ENCODE results near the gene PFKFB3.

- TF ChIP-seq CTCF (tag by site-specific recombination; IDR thresholded peaks at IDR 0.05) (no peak), ZNF157 (tag by site-specific recombination; IDR thresholded peaks at IDR 0.05) (no peak), TRIM28 (IDR thresholded peaks at IDR 0.05; ENCODE audit: borderline replicate concordance, low read length) (no peak), ZNF19 (tag by site-specific recombination; IDR thresholded peaks at IDR 0.05; ENCODE audit: low read depth) (no peak), ZNF560 (tag by site-specific recombination; IDR thresholded peaks at IDR 0.05; ENCODE audit: borderline replicate concordance) (no peak), ZBTB1 (tag by site-specific recombination; IDR thresholded peaks at IDR 0.05) (no peak), ZNF654 (tag by site-specific recombination; IDR thresholded peaks at IDR 0.05; ENCODE audit: low read depth) (no peak)
- TF ChIP-seq, protein P1, sequence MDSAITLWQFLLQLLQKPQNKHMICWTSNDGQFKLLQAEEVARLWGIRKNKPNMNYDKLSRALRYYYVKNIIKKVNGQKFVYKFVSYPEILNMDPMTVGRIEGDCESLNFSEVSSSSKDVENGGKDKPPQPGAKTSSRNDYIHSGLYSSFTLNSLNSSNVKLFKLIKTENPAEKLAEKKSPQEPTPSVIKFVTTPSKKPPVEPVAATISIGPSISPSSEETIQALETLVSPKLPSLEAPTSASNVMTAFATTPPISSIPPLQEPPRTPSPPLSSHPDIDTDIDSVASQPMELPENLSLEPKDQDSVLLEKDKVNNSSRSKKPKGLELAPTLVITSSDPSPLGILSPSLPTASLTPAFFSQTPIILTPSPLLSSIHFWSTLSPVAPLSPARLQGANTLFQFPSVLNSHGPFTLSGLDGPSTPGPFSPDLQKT (IDR thresholded peaks at IDR 0.05; ENCODE audit: borderline replicate concordance, low read depth, low read length), result no peak
These were observed 29.6 kb downstream of the PFKFB3 start for GRCh38 chr10:6232225-6232807.
